Glutamatergic neuron (in vitro differentiated cells): Measurements from ENCODE around the gene TDG. TPM values are rescaled to one million over a fixed set of nuclear protein-coding genes. Genes with fewer than 3 reads are reported as not detected.

Experiments
- DNase-seq: peaks from one replicate; pipeline ENCODE4 v3.0.0; 2022
- H3K27ac Mint-ChIP-seq: one replicate; pipeline ENCODE4 v1.8.0; 2020; ENCODE audit warnings: mild to moderate bottlenecking, mixed read lengths, inconsistent platforms; ENCODE audit not compliant: unreplicated experiment
- H3K27me3 Mint-ChIP-seq: one replicate; pipeline ENCODE4 v1.8.0; 2020; ENCODE audit warnings: mild to moderate bottlenecking, moderate library complexity, mixed read lengths, inconsistent platforms; ENCODE audit not compliant: unreplicated experiment
- H3K36me3 Mint-ChIP-seq: one replicate; pipeline ENCODE4 v1.8.0; 2020; ENCODE audit warnings: mild to moderate bottlenecking, mixed read lengths, inconsistent platforms; ENCODE audit not compliant: unreplicated experiment
- H3K4me1 Mint-ChIP-seq: one replicate; pipeline ENCODE4 v1.8.0; 2020; ENCODE audit warnings: mild to moderate bottlenecking, low read depth, mixed read lengths, inconsistent platforms; ENCODE audit not compliant: unreplicated experiment
- H3K4me3 Mint-ChIP-seq: one replicate; pipeline ENCODE4 v1.8.0; 2020; ENCODE audit warnings: mild to moderate bottlenecking, mixed read lengths, inconsistent platforms; ENCODE audit not compliant: unreplicated experiment
- H3K9me3 Mint-ChIP-seq: one replicate; pipeline ENCODE4 v1.8.0; 2020; ENCODE audit warnings: mild to moderate bottlenecking, moderate library complexity, mixed read lengths, inconsistent platforms; ENCODE audit not compliant: unreplicated experiment
- total RNA-seq: library from RNA; stranded (reverse); fragmentation: NEBNext Ultra II Directional; extraction: Animal tissue kit (Norgen Biotek cat#: 25700); gene quantifications from one replicate; pipeline ENCODE4 v1.2.1, GENCODE V29; 2021; ENCODE audit not compliant: unreplicated experiment
- TF ChIP-seq, protein P1 (sequence below): fragments of 200-600 bp; sonication (generic); IDR thresholded peaks from one replicate; pipeline ENCODE4 v1.5.0; 2021; ENCODE audit not compliant: partially characterized antibody, unreplicated experiment

The TDG gene
- total RNA-seq, 1 donor from 2014 or later: 56.8 TPM

DNA sequence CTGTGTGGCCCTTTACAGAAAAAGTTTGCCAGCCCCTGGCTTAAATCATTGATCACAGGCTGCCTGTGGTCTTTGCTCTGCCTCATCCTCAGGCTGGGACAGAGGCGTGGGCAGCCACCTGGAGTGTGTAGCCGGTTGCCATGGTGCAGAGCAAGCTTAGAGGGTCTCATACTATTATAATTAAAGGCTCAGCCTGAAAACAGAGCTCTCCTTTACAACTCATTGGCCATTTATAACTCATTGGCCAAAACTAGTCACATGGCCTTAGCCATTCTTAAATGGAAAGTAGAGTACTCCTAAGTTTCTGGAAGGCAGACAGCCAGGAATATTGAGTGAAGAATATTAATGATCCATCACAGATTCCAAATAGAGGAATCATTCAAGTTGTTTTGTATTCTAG lies 32.4 kb upstream of the TDG start:
- H3K9me3 Mint-ChIP-seq: peaks cover 4% of the 10 kb centered on the region
- no peak overlapping the region for H3K27ac Mint-ChIP-seq
- H3K4me3 Mint-ChIP-seq: no peak overlapping the region
- peaks cover 12% of the 10 kb centered on the region for H3K4me1 Mint-ChIP-seq
- H3K27me3 Mint-ChIP-seq: peaks cover 9% of the 10 kb centered on the region
- no peak for DNase-seq
- H3K36me3 Mint-ChIP-seq: no peaks in the 10 kb centered on the region
- TF ChIP-seq, protein P1, sequence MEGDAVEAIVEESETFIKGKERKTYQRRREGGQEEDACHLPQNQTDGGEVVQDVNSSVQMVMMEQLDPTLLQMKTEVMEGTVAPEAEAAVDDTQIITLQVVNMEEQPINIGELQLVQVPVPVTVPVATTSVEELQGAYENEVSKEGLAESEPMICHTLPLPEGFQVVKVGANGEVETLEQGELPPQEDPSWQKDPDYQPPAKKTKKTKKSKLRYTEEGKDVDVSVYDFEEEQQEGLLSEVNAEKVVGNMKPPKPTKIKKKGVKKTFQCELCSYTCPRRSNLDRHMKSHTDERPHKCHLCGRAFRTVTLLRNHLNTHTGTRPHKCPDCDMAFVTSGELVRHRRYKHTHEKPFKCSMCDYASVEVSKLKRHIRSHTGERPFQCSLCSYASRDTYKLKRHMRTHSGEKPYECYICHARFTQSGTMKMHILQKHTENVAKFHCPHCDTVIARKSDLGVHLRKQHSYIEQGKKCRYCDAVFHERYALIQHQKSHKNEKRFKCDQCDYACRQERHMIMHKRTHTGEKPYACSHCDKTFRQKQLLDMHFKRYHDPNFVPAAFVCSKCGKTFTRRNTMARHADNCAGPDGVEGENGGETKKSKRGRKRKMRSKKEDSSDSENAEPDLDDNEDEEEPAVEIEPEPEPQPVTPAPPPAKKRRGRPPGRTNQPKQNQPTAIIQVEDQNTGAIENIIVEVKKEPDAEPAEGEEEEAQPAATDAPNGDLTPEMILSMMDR: no peak

DNA sequence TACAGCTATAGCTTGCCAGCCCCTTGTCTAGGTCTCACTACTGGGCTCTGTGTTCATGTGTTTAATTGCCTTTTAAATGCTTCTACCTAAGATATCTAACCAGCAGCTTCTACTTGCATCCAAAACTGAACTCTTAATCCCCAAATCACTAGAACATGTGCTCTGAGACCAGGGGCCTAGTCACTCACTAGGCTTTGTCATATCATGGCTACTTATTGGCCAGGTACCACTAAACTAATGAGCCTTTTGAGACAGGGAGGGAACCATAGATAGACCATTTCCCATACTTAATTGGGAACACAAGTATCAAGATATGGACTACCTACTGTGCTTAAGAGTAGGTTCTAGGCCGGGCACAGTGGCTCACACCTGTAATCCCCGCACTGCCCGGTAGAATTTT lies 29.0 kb upstream of the TDG start:
- Mint-ChIP-seq H3K4me3 (no peak overlapping the region), H3K27ac (no peak overlapping the region), H3K4me1 (peaks cover 3% of the 10 kb centered on the region), H3K36me3 (no peaks in the 10 kb centered on the region), H3K27me3 (peaks cover 2% of the 10 kb centered on the region), H3K9me3 (no peaks in the 10 kb centered on the region)
- TF ChIP-seq, protein P1: no peak
- DNase-seq: no peak

DNA sequence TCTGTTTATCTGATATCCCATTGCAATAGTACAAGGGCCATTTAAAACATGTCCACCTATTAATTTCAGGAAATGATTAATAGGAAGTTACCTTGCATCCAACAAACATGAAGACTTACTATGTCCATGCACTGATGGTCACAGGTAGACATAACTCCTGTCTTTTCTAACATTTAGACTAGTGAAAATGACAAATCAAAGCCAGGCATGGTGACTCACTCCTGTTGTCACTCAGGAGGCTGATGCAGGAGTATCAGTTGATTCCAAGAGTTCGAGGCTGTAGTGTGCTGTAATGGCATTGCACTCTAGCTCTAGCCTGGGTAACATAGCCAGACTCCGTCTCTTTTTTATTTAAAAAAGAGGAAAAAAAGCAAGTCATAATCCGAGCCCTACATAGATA lies 20.7 kb upstream of the TDG start:
- Mint-ChIP-seq H3K36me3 (no peaks in the 10 kb centered on the region), H3K4me3 (no peak overlapping the region), H3K4me1 (no peaks in the 10 kb centered on the region), H3K9me3 (no peaks in the 10 kb centered on the region), H3K27ac (no peak overlapping the region), H3K27me3 (no peaks in the 10 kb centered on the region)
- no peak for DNase-seq
- TF ChIP-seq, protein P1: no peak

DNA sequence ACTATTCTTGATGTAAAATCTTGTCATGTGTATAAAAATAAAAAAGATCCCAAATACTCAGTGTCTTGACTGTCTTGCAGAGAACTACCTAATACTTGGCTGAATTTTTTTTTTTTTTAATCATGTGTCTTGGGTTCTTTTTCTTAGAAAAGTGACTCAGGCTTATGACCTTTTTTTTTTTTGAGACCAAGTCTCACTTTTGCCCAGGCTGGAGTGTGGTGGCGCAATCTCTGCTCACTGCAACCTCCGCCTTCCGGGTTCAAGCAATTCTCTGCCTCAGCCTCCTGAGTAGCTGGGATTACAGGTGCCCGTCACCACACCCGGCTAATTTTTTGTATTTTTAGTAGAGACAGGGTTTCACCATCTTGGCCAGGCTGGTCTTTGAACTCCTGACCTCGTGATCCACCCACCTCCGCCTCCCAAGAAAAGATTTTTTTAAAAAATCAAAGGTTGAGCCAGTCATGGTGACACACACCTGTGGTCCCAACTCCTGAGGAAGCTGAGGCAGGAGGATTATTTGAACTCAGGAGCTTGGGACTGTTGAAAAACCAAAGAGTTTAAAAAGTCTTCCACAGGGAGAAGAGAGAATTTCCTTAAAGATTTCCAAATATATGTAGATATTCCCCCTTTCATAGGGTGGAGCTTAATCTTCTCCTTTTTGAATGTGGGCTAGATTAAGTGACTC lies 17.7 kb upstream of the TDG start:
- Mint-ChIP-seq H3K36me3 (no peaks in the 10 kb centered on the region), H3K4me3 (no peak overlapping the region), H3K9me3 (no peaks in the 10 kb centered on the region), H3K4me1 (no peaks in the 10 kb centered on the region), H3K27me3 (no peaks in the 10 kb centered on the region), H3K27ac (no peak overlapping the region)
- TF ChIP-seq, protein P1: no peak
- DNase-seq: no peak

DNA sequence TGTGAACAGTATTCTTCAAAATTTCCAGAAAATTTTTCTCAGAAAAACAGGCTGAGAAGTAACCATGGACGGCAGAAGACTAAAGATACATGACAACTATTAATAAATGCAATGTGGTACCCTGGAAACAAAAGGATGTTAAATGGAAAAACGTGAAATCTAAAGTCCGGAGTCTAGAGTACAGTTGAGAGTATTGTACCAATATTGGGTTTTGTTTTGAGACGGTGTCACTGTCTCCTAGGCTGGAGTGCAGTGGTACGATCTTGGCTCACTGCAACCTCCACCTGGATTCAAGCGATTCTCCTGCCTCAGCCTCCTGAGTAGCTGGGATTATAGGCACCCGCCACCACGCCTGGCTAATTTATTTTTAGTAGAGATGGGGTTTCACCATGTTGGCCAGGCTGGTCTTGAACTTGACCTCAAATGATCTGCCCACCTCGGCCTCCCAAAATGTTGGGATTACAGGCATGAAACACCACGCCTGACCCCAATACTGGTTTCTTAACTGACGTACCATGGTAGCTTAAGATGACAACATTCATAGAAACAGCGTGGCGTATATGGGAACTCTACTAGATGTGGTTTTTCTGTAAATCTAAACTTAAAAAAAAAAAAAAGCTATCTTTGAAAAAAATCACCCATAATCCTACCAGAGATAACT lies 16.8 kb upstream of the TDG start:
- DNase-seq: no peak
- H3K27ac Mint-ChIP-seq: no peak overlapping the region
- no peaks in the 10 kb centered on the region for H3K4me1 Mint-ChIP-seq
- H3K27me3 Mint-ChIP-seq: no peaks in the 10 kb centered on the region
- TF ChIP-seq, protein P1: no peak
- H3K4me3 Mint-ChIP-seq: no peak overlapping the region
- no peaks in the 10 kb centered on the region for H3K9me3 Mint-ChIP-seq
- H3K36me3 Mint-ChIP-seq: no peaks in the 10 kb centered on the region
